ENCODE data around the gene N4BP2.
"Not testable (repeated sequence)": the region's sequence is repeated elsewhere in the genome, so short reads cannot be mapped to it uniquely, and the experiment has no call there.

Gene N4BP2

DNA sequence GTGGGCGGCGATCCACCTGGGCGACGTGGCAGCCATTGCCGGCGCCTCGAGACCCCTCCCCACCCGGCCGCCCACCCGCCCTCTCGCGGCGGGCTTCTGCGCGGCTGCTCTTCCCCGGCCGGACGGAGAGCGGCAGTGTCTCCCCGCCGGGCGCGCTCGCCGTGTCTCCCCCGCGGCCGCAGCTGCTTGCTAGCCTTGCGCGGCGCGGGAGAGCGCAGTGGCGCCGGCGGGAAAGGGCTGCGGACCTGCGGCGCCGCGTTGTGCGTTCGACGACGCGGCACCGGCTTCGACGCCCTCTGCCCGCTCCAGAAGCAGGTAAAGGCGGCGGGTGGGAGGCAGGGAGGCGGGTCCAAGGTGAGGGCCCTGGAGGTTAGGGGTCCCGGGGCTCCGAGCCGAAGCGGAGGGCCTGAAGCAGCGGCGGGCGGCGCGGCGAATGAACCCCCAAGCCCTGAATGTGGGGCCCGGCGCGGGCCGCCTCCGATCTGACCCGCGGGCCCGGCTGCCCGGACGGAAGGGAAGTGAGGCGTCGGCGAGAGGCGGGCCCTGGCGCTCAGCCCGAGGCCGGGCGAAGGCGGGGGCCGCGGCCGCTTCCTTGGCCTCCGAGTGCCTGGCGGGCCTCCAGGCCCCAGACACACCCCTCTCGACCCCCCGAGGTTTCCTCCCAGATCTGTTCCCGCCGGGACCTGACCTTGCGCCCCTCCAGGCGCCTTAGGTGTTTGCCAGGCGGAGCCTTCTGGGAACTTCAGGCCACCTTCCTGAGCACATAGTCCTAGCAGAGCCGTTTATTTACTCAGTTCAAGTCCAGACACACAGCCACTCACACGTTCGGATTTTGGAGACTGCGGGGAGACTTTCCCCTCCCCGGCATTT, at the start of gene N4BP2:
Gene N4BP2 (plus strand): TSS at position 135 of the 870 bp plus-strand sequence. CDS start 40,491 bp downstream, outside the sequence.
- FAIRE-seq = peak; percentile 7

GRCh38 chr4:40016007-40016406, 40.6 kb upstream of the N4BP2 start:
- FAIRE-seq = no peak

DNA sequence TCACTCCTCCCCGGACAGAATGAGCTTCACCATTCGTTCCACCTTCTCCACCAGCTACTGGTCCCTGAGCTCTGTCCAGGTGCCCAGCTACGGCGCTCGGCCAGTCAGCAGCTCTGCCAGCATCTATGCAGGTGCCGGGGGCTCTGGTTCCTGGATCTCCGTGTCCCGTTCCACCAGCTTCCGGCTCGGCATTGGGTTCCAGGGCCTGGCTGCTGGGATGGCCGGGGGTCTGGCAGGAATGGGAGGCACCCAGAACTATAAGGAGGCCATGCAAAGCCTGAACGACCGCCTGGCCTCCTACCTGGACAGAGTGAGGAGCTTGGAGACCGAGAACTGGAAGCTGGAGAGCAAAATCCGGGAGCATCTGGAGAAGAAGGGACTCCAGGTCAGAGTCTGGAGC, 36.4 kb upstream of the N4BP2 start:
- no peak for FAIRE-seq

DNA sequence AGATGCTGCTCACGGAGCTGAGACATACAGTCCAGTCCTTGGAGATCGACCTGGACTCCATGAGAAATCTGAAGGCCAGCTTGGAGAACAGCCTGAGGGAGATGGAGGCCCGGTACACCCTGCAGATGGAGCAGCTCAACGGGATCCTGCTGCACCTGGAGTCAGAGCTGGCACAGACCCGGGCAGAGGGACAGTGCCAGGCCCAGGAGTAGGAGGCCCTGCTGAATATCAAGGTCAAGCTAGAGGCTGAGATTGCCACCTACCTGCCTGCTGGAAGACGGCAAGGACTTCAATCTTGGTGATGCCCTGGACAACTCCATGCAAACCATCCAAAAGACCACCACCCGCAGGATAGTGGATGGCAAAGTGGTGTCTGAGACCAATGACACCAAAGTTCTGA, 35.5 kb upstream of the N4BP2 start:
- FAIRE-seq = not testable (repeated sequence)

DNA sequence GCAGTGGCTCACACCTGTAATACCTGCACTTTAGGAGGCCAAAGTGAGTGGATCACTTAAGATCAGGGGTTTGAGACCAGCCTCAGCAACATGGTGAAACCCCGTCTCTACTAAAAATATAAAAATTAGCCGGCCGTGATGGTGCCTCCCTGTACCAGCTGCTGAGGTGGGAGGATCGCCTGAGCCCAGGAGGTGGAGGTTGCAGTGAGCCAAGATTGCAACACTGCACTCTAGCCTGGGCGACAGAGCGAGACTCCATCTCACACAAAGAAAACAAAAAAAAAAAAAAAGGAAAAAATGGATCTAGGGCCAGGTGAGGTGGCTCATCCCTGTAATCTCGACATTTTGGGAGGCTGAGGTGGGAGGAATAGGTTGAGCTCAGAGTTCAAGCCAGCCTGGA, 32.6 kb upstream of the N4BP2 start:
- not testable (repeated sequence) for FAIRE-seq

GRCh38 chr4:40032785-40033184, 23.9 kb upstream of the N4BP2 start:
- FAIRE-seq = no peak

DNA sequence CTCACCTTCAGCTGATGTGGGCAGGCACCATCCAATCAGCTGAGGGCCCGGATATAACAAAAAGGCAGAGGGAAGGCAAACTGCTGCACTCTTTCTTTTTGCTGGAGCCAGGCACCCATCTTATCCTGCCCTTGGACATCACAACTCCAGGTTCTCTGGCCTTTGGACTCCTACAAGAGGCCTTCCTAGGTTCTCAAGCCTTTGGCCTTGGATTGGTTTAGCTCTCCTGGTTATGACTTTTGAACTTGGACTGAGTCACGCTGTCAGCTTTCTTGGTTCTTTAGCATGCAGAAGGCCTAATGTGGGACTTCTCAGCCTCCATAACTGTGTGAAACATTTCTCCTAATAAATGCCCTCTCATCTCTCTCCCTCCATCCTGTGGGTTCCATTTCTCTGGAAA, 23.0 kb upstream of the N4BP2 start:
- no peak for FAIRE-seq

- no peak for FAIRE-seq
Observed at GRCh38 chr4:40038977-40039376, 17.7 kb upstream of the N4BP2 start.

DNA sequence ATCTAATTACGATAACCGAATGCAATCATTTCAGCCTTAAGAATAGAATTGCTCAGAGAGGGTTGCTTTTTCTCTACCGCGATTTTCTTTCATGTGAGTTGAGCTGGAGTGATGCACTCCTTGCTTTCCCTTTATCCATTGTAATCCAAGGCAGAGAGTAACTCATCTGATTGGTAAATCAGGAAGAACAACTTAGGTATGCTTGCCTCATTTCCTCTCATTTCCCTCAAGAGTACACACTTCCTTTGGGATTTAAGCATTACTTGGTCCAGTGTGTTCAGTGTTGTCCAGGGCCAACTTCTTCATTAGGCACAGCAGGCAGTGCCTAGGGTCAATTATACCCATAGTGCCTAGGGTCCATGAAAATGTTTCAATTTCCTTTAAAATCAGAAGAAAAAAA, 15.7 kb upstream of the N4BP2 start:
- FAIRE-seq = no peak

GRCh38 chr4:40043786-40044185, 12.9 kb upstream of the N4BP2 start:
- no peak for FAIRE-seq

GRCh38 chr4:40046311-40046980, 10.2 kb upstream of the N4BP2 start:
- no peak for FAIRE-seq

DNA sequence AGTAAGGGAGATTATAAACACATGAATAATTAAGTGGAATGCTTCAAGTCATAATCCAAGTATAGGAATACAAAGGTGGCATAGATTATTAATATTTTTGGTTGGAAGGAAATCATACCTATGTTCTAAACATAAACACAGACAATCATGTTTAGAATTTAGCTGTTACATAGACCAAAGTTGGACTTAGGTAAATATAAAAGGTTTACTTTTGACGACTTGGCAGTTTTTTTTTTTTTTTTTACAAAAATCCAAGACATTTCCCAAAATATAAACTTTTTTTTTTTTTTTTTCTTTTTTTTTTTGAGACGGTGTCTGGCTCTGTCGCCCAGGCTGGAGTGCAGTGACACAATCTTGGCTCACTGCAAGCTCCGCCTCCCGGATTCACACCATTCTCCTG, 3.5 kb upstream of the N4BP2 start:
- no peak for FAIRE-seq

DNA sequence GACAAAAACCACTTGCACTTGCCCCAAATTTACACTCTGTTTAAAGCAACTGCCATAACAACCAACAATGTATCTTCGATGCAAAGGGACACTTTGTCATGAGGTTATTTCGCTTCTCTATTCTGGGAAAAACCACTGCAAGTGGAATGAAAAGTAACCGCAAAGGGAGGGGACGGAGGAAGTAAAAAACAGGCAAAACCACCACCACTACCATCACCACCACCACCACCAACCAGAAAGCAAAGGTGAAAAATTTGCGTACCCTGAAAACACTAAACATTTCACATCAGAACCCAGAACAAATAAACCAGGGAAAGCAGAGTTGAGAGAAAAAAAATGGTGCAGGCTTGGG, 1.2 kb upstream of the N4BP2 start:
- no peak for FAIRE-seq

- peak; percentile 15 for FAIRE-seq
Observed at GRCh38 chr4:40055863-40056715, 561 bp upstream of the N4BP2 start.

GRCh38 chr4:40057586-40058091, 989 bp downstream of the N4BP2 start:
- FAIRE-seq = peak; percentile 97

- no peak for FAIRE-seq
Observed at GRCh38 chr4:40058121-40058520, 1.5 kb downstream of the N4BP2 start.

GRCh38 chr4:40058854-40059253, 2.2 kb downstream of the N4BP2 start:
- FAIRE-seq = no peak

DNA sequence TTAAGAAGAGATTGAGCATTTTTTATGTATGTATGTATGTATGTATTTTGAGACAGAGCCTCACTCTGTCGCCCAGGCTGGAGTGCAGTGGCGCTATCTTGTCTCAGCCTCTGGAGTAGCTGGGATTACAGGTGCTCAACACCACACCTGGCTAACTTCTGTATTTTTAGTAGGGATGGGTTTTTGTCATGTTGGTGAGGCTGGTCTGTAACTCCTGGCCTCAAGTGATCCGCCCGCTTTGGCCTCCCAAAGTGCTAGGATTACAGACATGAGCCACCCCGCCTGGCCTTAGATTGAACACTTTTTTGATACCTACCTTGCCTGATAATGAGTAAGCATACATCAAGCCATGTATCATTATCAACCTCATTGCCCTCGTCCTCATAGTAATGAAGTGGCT, 2.7 kb downstream of the N4BP2 start:
- FAIRE-seq = no peak

GRCh38 chr4:40065010-40065409, 8.4 kb downstream of the N4BP2 start:
- FAIRE-seq = no peak

GRCh38 chr4:40066651-40067050, 10.0 kb downstream of the N4BP2 start:
- FAIRE-seq = no peak

- FAIRE-seq = no peak
Observed at GRCh38 chr4:40070387-40070786, 13.7 kb downstream of the N4BP2 start.

- no peak for FAIRE-seq
Observed at GRCh38 chr4:40086421-40086820, 29.8 kb downstream of the N4BP2 start.

- no peak for FAIRE-seq
Observed at GRCh38 chr4:40087799-40088366, 31.2 kb downstream of the N4BP2 start.

Measured in TTC549 (cell line).